ENCODE measurements around the gene TNFRSF6B.
"Not testable (repeated sequence)": the region's sequence is repeated elsewhere in the genome, so short reads cannot be mapped to it uniquely, and the experiment has no call there.

TNFRSF6B gene

DNA sequence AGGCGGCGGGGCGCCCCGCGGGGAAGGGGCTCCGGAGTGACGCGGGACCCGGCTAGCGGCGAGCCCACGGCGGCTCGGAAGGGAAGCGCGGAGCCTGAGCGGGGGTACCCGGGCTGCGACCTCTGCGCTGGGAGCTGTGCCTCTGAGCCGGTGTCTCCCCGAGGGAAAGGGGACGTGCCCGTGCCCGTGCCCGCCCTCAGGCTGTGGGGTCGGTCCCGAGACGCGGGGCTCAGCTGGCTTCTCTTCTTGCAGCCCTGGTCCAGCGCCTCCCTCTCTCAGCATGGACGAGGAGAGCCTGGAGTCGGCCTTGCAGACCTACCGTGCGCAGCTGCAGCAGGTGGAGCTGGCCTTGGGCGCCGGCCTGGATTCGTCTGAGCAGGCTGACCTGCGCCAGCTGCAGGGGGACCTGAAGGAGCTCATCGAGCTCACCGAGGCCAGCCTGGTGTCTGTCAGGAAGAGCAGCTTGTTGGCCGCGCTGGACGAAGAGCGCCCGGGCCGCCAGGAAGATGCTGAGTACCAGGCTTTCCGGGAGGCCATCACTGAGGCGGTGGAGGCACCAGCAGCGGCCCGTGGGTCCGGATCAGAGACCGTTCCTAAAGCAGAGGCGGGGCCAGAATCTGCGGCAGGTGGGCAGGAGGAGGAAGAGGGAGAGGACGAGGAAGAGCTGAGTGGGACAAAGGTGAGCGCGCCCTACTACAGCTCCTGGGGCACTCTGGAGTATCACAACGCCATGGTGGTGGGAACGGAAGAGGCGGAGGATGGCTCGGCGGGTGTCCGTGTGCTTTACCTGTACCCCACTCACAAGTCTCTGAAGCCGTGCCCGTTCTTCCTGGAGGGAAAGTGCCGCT, 12.1 kb downstream of the TNFRSF6B start:
- no peak for DNase-seq (ENCODE audit: low read depth in 2 of 2)

DNA sequence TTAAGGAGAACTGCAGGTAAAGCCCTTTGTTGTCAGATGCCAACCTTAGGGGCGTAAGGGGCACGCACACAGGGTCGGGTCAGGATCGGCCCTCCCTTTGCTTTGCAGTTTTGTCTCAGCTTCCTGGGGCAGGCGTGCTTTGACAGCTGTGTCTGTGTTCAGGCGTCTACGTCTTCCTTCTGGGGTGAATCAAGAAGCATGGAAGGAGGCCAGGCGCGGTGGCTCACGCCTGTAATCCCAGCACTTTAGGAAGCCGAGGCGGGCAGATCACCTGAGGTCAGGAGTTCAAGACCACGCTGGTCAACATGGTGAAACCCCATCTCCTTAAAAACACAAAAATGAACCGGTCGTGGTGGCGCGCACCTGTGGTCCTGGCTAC, 12.7 kb downstream of the TNFRSF6B start:
- no peak for DNase-seq (ENCODE audit: low read depth in 2 of 2)

- DNase-seq (ENCODE audit: low read depth in 2 of 2) = no peak
These were observed 14.7 kb downstream of the TNFRSF6B start for GRCh38 chr20:63711085-63711645.

GRCh38 chr20:63712191-63712590, 15.7 kb downstream of the TNFRSF6B start:
- DNase-seq (ENCODE audit: low read depth in 2 of 2) = no peak

DNA sequence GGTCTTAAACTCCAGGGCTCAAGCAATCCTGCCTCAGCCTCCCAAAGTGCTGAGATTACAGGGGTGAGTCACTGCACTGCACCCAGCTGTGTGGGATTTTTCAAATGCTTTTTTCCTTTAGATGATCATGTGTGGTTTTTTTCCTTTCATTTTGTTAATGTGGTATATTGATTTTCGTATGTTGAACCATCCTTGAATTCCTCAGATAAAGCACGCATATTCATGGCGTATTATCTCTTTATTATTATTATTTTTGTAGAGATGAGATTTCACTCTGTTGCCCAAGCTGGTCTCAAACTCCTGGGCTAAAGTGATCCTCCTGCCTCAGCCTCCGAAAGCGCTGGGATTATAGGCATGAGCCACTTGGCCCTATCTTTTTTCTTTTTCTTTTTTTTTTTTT, 18.4 kb downstream of the TNFRSF6B start:
- DNase-seq (ENCODE audit: low read depth in 2 of 2) = no peak

- DNase-seq (ENCODE audit: low read depth in 2 of 2) = no peak
These were observed 22.5 kb downstream of the TNFRSF6B start for GRCh38 chr20:63718996-63719395.

- DNase-seq (ENCODE audit: low read depth in 2 of 2) = not testable (repeated sequence)
These were observed 26.6 kb downstream of the TNFRSF6B start for GRCh38 chr20:63722967-63723622.

DNA sequence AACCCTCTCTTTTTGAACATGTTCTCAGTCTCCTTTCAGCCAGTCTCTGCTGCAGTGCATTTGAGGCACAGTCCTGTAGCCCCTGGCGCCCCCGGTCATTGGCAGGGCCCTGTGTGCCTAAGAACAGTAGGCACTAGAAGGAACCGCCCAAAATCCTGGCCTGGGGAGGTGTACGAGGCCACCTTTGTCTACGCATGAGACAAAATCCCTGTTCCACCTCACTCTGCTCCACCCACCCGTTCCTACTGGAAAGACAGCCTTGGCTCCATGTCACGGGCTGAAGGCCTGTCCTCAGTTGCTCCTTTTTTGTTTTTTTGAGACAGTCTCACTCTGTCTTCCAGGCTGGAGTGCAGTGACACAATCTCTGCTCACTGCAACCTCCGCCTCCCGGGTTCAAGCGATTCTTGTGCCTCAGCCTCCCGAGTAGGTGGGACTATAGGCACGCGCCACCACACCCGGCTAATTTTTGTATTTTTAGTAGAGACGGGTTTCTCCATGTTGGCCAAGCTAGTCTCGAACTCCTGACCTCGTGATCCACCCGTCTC, 33.8 kb downstream of the TNFRSF6B start:
- DNase-seq (ENCODE audit: low read depth in 2 of 2) = not testable (repeated sequence)

GRCh38 chr20:63731410-63731809, 35.0 kb downstream of the TNFRSF6B start:
- no peak for DNase-seq (ENCODE audit: low read depth in 2 of 2)

GRCh38 chr20:63732118-63733095, 36.0 kb downstream of the TNFRSF6B start:
- DNase-seq (ENCODE audit: low read depth in 2 of 2) = no peak

GRCh38 chr20:63733117-63733516, 36.7 kb downstream of the TNFRSF6B start:
- no peak for DNase-seq (ENCODE audit: low read depth in 2 of 2)

DNA sequence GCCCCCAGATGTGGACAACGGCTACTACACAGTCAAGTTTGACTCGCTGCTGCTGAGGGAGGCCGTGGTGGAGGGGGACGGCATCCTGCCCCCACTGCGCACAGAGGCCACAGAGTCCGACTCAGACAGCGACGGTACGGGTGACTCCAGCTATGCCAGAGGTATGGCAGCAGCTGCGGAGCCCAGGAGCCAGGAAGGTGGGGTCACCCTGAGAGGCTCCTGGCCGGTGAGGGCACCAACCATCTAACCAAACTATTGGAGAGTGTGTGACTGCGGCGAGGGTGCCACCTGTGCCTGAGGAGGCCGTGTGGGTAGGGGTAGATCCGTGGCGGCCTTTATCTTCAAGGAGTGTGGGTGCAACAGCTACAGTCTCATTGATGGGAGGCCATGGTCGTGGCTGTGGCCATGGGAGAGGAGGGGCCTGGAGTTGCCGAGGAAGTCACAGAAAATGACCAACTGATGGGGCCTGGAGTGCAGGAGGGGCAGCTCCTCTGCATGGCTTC, 37.2 kb downstream of the TNFRSF6B start:
- no peak for DNase-seq (ENCODE audit: low read depth in 2 of 2)

- no peak for DNase-seq (ENCODE audit: low read depth in 2 of 2)
These were observed 37.9 kb downstream of the TNFRSF6B start for GRCh38 chr20:63734111-63734945.

GRCh38 chr20:63734946-63735858, 38.8 kb downstream of the TNFRSF6B start:
- no peak for DNase-seq (ENCODE audit: low read depth in 2 of 2)

- DNase-seq (ENCODE audit: low read depth in 2 of 2) = peak in 1 of 2 donors; percentile 44
These were observed 39.6 kb downstream of the TNFRSF6B start, which contains the start of gene LIME1 for GRCh38 chr20:63735859-63736718. TSS of gene LIME1 (plus strand) at chr20:63736664. CDS start at chr20:63737550, 886 bp downstream.

GRCh38 chr20:63736893-63737694, 40.6 kb downstream of the TNFRSF6B start:
- DNase-seq (ENCODE audit: low read depth in 2 of 2) = no peak

- no peak for DNase-seq (ENCODE audit: low read depth in 2 of 2)
These were observed 41.2 kb downstream of the TNFRSF6B start for GRCh38 chr20:63737695-63737944.
